Osteoblast (primary cell): ENCODE measurements around the gene C17orf114.

ENCODE experiments used
- DNase-seq: peaks from one replicate; pipeline ENCODE4 v3.0.0; 2011; ENCODE audit warnings: low spot score, mixed read lengths; ENCODE audit not compliant: insufficient read length; ENCODE audit errors: missing footprints
- H2AFZ ChIP-seq: 2 replicates; pipeline ENCODE4 v1.6.0; 2011; ENCODE audit warnings: mild to moderate bottlenecking, low read length
- H3K27ac ChIP-seq: 2 replicates; pipeline ENCODE4 v1.5.1; 2011; ENCODE audit warnings: mild to moderate bottlenecking, low read depth, low read length, moderate library complexity
- H3K27me3 ChIP-seq: 2 replicates; pipeline ENCODE4 v1.6.0; 2012; ENCODE audit warnings: mild to moderate bottlenecking, control low read depth, inconsistent platforms, low read length, moderate library complexity; ENCODE audit not compliant: insufficient read depth
- H3K36me3 ChIP-seq: 2 replicates; pipeline ENCODE4 v1.5.1; 2011; ENCODE audit warnings: mild to moderate bottlenecking, low read length, control low read depth, moderate library complexity; ENCODE audit not compliant: insufficient read depth
- H3K4me1 ChIP-seq: 2 replicates; pipeline ENCODE4 v1.5.1; 2011; ENCODE audit warnings: mild to moderate bottlenecking, low read length, control low read depth, moderate library complexity; ENCODE audit not compliant: insufficient read depth
- H3K4me2 ChIP-seq: 2 replicates; pipeline ENCODE4 v1.6.0; 2011; ENCODE audit warnings: mild to moderate bottlenecking, low read length; ENCODE audit not compliant: insufficient read depth
- H3K4me3 ChIP-seq: fragments of 200-600 bp; sonication (generic); 3 replicates; pipeline ENCODE4 v1.5.1; 2012; ENCODE audit warnings: mild to moderate bottlenecking, low read length, inconsistent platforms; ENCODE audit not compliant: insufficient read depth
- H3K79me2 ChIP-seq: 2 replicates; pipeline ENCODE4 v1.6.0; 2012; ENCODE audit warnings: mild to moderate bottlenecking, low read length, control low read depth, inconsistent platforms; ENCODE audit not compliant: insufficient read depth
- H3K9me3 ChIP-seq: 2 replicates; pipeline ENCODE4 v1.5.1; 2011; ENCODE audit warnings: low read depth, low read length, control low read depth
- H4K20me1 ChIP-seq: 2 replicates; pipeline ENCODE4 v1.6.0; 2012; ENCODE audit warnings: mild to moderate bottlenecking, low read length, control low read depth; ENCODE audit not compliant: insufficient read depth
- CTCF ChIP-seq: IDR thresholded peaks from 2 replicates; pipeline ENCODE4 v1.5.1; 2011; ENCODE audit warnings: mild to moderate bottlenecking, low read depth, low read length, moderate library complexity; ENCODE audit errors: extremely low read depth

The C17orf114 gene

GRCh38 chr17:4771519-4772234 is 30.5 kb downstream of the C17orf114 start, which contains the start of gene TM4SF5:
TM4SF5 (plus strand) TSS chr17:4771886; CDS start chr17:4771923, 37 bp downstream.
- Histone ChIP-seq H3K27ac (no peak within 1 kb of the TSS), H3K9me3 (no peaks in the 10 kb centered on the region), H3K27me3 (no peaks in the 10 kb centered on the region), H3K4me3 (no peak within 1 kb of the TSS), H3K4me2 (no peak within 1 kb of the TSS), H2AFZ (no peak within 1 kb of the TSS), H3K79me2 (no peaks in the 10 kb centered on the region), H4K20me1 (no peaks in the 10 kb centered on the region), H3K36me3 (no peaks in the 10 kb centered on the region), H3K4me1 (peaks cover under 1% of the 10 kb centered on the region)
- no peak for DNase-seq
- no peak for TF ChIP-seq CTCF

GRCh38 chr17:4769628-4770027 is 32.5 kb downstream of the C17orf114 start:
- Histone ChIP-seq H3K27ac (no peak overlapping the region), H2AFZ (no peak overlapping the region), H3K79me2 (no peaks in the 10 kb centered on the region), H3K9me3 (no peaks in the 10 kb centered on the region), H3K4me1 (peaks cover 5% of the 10 kb centered on the region), H3K36me3 (no peaks in the 10 kb centered on the region), H3K4me2 (peak overlapping the region; percentile 45), H4K20me1 (no peaks in the 10 kb centered on the region), H3K27me3 (no peaks in the 10 kb centered on the region), H3K4me3 (no peak overlapping the region)
- peak; percentile 85 for DNase-seq
- TF ChIP-seq CTCF: no peak

GRCh38 chr17:4768298-4768697 is 33.8 kb downstream of the C17orf114 start:
- no peaks in the 10 kb centered on the region for H4K20me1 ChIP-seq
- H3K27me3 ChIP-seq: no peaks in the 10 kb centered on the region
- H3K4me1 ChIP-seq: peaks cover 5% of the 10 kb centered on the region
- H3K4me3 ChIP-seq: no peak overlapping the region
- TF ChIP-seq CTCF: no peak
- no peaks in the 10 kb centered on the region for H3K79me2 ChIP-seq
- H3K9me3 ChIP-seq: no peaks in the 10 kb centered on the region
- no peak for DNase-seq
- H3K4me2 ChIP-seq: no peak overlapping the region
- H2AFZ ChIP-seq: no peak overlapping the region
- no peaks in the 10 kb centered on the region for H3K36me3 ChIP-seq
- no peak overlapping the region for H3K27ac ChIP-seq

GRCh38 chr17:4766723-4767122 is 35.4 kb downstream of the C17orf114 start:
- no peaks in the 10 kb centered on the region for H4K20me1 ChIP-seq
- H3K4me2 ChIP-seq: peak overlapping the region; percentile 0
- peak overlapping the region; percentile 34 for H3K27ac ChIP-seq
- H3K9me3 ChIP-seq: no peaks in the 10 kb centered on the region
- H3K4me3 ChIP-seq: no peak overlapping the region
- no peaks in the 10 kb centered on the region for H3K79me2 ChIP-seq
- DNase-seq: no peak
- no peak for TF ChIP-seq CTCF
- no peaks in the 10 kb centered on the region for H3K36me3 ChIP-seq
- H3K27me3 ChIP-seq: no peaks in the 10 kb centered on the region
- H2AFZ ChIP-seq: no peak overlapping the region
- peaks cover 5% of the 10 kb centered on the region for H3K4me1 ChIP-seq
